Dermis blood vessel endothelial cell (primary cell): Measurements from ENCODE around the gene ADGRG3. TPM values are rescaled to one million over a fixed set of nuclear protein-coding genes. Genes with fewer than 3 reads are reported as not detected.

Experiments
- DNase-seq: peaks from one replicate; pipeline ENCODE4 v3.0.0; 2010
- total RNA-seq: library from RNA; depleted of rRNA; stranded (reverse); fragments of >200 nt; gene quantifications from 2 replicates; pipeline ENCODE4 v1.2.3, GENCODE V29; 2014

Gene ADGRG3
- 2.7 and 4.6 TPM in 2 replicates for total RNA-seq

DNA sequence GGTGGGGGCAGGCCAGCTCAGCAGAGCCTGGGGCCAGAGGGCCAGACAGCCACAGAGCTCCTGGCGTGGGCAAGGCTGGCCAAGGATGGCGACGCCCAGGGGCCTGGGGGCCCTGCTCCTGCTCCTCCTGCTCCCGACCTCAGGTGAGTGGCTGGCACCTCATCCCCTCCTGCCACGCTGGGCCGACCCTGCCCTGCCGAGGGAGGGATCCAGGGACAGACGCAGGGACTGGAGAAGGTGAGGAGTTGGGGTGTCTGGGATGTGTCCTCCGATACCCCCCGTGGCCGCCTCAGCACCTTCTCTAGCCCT is at the start of gene ADGRG3:
ADGRG3 (plus strand) TSS at position 44 of the 309 bp plus-strand sequence; CDS start at position 86, 42 bp downstream.
- no peak for DNase-seq

DNA sequence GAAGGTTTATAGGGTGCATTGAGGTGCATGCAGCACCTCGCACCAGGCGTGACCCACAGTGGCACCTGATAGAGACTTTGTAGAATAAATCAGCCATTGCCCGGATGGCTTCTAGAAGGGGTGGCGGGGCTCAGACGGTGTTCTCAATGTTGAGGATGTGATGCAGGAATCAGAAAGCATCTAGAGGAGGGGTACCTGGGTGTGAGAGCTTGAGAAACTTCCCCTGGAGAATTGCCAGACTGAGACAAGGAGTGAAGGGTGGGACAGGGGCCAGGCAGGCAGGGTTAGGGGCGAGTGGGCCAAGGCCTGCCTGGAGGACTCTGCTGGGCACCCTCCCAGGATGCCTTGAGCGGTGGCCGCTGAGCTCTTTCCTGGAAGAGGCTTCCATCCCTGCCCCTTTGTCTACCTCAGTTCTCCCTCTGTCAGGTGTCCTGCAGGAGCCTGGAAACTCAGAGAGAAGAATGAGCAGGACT is 48.9 kb upstream of the ADGRG3 start:
- DNase-seq = no peak

GRCh38 chr16:57619606-57620334 is 48.3 kb upstream of the ADGRG3 start:
- DNase-seq = no peak

GRCh38 chr16:57620335-57621231 is 47.5 kb upstream of the ADGRG3 start:
- no peak for DNase-seq

DNA sequence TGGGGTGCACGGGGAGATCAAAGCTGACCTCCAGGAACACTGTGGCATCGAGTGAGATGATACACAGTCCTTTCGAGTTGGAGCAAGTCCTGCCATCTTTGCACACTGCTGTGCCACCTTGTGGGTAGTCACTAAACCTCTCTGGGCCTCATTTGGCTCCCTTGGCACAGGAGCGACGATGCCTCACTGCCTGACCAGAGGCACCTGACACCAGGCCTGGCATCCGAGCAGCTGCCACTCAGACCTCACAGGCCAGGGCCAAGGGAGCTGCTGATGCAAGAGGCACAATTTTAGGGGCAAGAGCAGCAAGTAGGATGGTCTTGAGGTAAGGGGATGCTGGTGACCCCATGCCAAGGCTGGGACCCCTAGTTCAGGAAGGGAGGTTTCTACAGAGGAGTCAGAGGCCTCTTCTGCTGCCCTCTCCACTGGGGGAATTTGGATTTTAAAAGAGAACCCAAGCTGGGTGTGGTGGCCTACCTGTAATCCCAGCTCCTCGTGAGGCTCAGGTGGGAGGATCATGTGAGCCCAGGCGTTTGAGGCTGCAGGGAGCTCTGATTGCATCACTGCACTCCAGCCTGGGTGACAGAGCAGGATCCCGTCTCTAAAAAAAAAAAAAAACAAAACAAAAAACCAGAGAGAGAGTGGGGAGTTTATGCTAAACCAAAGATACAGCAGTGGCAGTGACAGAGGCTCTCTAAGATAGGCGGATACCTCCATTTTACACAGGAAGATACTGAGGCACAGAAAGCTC is 46.4 kb upstream of the ADGRG3 start:
- DNase-seq = no peak

- no peak for DNase-seq
Measured at GRCh38 chr16:57622361-57623250, 45.5 kb upstream of the ADGRG3 start.

DNA sequence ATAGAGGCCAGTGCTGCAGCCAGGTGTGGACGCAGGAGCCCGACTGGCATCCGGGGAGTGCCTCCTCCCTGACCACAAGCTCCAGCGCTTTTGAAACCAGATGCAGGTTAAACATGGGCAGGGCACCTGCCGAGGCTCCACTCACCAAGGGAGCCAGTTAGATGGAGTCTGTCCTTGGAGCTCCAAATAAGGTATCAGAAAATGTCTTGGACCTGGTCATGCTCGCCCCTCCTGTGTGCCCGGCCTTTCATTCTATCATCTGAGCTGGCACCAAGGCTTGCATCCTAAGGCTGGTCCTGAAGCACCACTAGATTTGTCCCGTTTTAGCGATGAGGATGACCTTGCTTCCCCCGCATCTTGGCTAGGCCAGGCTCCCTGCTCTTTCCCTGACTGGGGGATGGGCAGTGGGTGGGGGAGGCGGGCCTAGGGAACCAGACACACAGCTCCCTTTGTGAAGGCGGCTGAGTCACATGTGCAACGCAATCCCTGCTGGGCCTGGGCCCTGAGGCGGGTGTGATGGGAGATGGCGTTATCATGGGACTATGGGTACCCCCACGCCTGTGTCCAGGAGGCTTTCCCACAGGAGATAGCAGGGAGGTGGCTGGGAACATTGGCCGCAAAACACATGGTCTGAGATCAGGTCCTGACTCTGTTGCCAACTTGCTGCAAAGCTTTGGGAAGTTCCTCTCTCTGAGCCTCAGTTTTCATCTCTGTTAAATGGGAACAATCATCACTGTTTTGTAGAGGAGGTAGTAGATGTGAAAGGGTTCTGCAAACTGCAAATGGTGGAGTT is 44.7 kb upstream of the ADGRG3 start:
- no peak for DNase-seq

- no peak for DNase-seq
Measured at GRCh38 chr16:57624044-57624688, 43.9 kb upstream of the ADGRG3 start.

- DNase-seq = no peak
Measured at GRCh38 chr16:57624806-57625500, 43.2 kb upstream of the ADGRG3 start.

- no peak for DNase-seq
Measured at GRCh38 chr16:57626420-57627170, 41.5 kb upstream of the ADGRG3 start.

DNA sequence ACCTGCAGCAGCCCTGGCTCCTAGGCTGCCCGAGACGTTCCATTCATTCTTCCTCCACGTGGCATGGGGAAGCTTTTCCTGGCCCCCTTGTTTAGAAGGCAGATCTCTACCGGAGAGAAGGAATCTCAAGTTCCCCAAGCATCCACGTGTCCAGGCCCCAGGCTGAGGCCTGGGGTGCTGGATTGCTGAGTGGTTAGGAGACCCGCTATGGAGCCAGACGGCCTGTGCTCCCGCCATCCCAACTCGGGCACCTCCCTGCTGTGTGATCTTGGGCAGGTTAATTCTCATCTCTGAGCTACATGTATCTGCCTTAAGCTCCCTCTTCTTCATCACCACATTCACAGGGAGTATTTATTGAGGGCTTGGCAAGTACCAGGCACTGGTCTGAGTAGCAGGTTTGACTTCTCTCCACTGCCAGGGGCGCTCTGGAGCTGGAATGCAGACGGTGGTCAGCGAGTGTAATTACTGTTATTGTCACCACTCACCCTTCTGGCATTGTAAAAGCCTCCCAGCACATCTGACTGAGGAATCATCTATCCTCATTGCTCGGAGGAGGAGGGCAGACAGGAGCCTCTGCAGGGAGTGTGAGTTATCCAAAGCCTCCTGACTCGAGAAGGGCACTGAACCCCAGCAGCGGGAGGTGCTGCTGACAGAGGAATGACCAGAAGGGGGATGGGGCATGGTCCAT is 40.8 kb upstream of the ADGRG3 start:
- DNase-seq = peak; percentile 83

DNA sequence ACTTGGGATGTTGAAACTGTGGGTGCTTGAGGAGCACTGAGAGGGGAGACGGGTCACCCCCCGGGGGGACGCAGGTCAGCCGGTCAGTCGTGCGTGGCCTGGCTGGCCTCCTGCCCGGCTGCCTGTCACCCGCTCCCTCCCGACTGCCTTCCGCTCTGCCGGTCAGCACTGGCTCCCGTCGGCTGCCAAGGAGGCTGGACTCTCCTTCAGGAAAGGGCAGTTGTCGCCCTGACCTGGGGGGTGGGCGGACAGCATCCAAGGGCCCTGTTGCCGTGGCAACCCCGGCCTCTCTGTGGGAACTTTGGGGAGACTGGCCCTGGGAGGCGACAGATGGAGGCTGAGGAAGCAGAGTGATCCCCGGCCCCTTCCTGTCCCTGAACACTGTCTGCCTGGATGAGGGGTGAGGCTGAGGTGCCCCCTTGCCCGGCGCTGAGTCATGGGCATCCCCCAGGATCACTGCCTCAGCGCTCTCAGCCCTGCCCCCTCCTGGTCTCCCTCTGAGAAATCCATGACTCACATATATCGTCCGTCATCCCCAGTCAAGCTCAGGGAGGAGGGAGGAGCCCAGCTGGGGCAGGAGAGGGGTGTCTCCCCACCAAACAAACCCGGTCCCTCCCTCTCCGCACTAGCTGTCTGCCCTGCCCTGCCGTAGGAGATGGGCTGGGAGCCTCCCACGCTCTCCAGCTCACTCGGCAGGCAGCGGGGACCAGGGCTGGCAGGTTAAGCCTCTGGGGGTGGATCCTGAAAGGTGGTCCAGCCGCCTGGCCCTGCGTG is 39.9 kb upstream of the ADGRG3 start, which contains the start of gene ADGRG1:
ADGRG1 (plus strand) TSS at position 623 of the 774 bp plus-strand sequence. CDS start 21,658 bp downstream, outside the sequence.
- DNase-seq = peak; percentile 96

GRCh38 chr16:57628783-57629293 is 39.3 kb upstream of the ADGRG3 start:
- peak; percentile 42 for DNase-seq

GRCh38 chr16:57629516-57630406 is 38.3 kb upstream of the ADGRG3 start:
- no peak for DNase-seq

GRCh38 chr16:57630407-57630797 is 37.7 kb upstream of the ADGRG3 start:
- no peak for DNase-seq
